Hepatocyte (in vitro differentiated cells): ENCODE results near the gene MRTFA.

Experiments
- CTCF ChIP-seq: fragments of 200-600 bp; sonication (generic); IDR thresholded peaks from 2 replicates; pipeline ENCODE4 v1.5.1; 2016; ENCODE audit warnings: antibody characterized with exemption, mild to moderate bottlenecking; ENCODE audit not compliant: poor library complexity
- EZH2 ChIP-seq: fragments of 200-600 bp; sonication (generic); IDR thresholded peaks from 2 replicates; pipeline ENCODE4 v1.6.1; 2016; ENCODE audit warnings: antibody characterized with exemption, mild to moderate bottlenecking, borderline replicate concordance
- EZH2phosphoT487 ChIP-seq: fragments of 200-600 bp; sonication (generic); IDR thresholded peaks from one replicate; pipeline ENCODE4 v1.6.1; 2018; ENCODE audit warnings: antibody characterized with exemption, mild to moderate bottlenecking, low read depth, moderate library complexity; ENCODE audit not compliant: unreplicated experiment, severe bottlenecking

- TF ChIP-seq EZH2 (no peak), CTCF (no peak), EZH2phosphoT487 (no peak)
Measured at GRCh38 chr22:40651057-40651456, 14.5 kb upstream of the MRTFA start.
